KOPT-K1 (cell line): ENCODE results near the gene SFN.

ENCODE experiments used
- H3K27ac ChIP-seq: fragments of 200-600 bp; sonication (generic); 2 replicates; pipeline ENCODE4 v1.5.1; 2016; ENCODE audit warnings: antibody characterized with exemption, mild to moderate bottlenecking, low read depth, low read length; ENCODE audit not compliant: poor library complexity, severe bottlenecking
- H3K36me3 ChIP-seq: fragments of 200-600 bp; sonication (generic); 2 replicates; pipeline ENCODE4 v1.5.1; 2017; ENCODE audit warnings: antibody characterized with exemption, mild to moderate bottlenecking, low read length, moderate library complexity; ENCODE audit not compliant: insufficient read depth
- H3K9me3 ChIP-seq: fragments of 200-600 bp; sonication (generic); 2 replicates; pipeline ENCODE4 v1.5.1; 2017; ENCODE audit warnings: antibody characterized with exemption, low read length, mild to moderate bottlenecking; ENCODE audit not compliant: insufficient read depth, poor library complexity, severe bottlenecking

The SFN gene

DNA sequence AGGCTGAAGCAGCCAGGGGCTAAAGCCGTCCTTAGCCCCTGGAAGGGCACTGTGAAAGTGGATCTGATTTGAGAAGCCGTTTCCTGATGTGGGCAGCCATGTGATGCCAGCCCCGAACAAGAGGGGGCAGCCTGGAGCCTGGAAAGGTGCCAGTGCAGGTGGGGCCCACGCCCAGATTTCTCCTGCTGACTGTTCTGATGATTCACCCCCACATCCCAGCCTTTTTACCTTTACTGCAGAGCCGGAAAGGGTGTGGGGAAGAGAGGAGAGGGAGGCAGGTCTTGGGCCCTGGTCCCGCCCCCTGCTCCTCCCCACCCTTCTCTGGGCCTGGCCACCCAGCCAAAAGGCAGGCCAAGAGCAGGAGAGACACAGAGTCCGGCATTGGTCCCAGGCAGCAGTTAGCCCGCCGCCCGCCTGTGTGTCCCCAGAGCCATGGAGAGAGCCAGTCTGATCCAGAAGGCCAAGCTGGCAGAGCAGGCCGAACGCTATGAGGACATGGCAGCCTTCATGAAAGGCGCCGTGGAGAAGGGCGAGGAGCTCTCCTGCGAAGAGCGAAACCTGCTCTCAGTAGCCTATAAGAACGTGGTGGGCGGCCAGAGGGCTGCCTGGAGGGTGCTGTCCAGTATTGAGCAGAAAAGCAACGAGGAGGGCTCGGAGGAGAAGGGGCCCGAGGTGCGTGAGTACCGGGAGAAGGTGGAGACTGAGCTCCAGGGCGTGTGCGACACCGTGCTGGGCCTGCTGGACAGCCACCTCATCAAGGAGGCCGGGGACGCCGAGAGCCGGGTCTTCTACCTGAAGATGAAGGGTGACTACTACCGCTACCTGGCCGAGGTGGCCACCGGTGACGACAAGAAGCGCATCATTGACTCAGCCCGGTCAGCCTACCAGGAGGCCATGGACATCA is at the start of gene SFN:
Gene SFN, plus strand, starts transcription at position 369 of the 904 bp plus-strand sequence. Its CDS starts 64 bp downstream, at position 433.
- H3K36me3 ChIP-seq, result no peaks in the 10 kb centered on the region
- H3K9me3 ChIP-seq, result no peaks in the 10 kb centered on the region
- H3K27ac ChIP-seq, result peak within 1 kb of the TSS; percentile 99

DNA sequence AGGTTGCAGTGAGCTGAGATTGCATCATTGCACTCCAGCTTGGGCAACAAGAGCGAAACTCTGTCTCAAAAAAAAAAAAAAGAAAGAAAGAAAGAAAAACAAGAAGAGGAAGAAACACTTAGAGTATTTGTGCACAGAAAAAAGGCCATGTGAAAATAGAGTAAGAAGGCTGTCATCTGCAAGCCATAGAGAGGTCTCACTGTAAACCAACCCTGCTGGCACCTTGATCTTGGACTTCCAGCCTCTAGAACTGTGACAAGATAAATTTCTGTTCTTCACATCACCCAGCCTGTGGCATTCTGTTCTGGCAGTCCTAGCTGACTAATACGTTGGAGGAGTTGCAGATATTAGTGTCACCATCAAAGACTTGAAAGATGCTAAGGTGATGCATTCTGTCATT is 48.6 kb upstream of the SFN start:
- no peaks in the 10 kb centered on the region for H3K9me3 ChIP-seq
- H3K36me3 ChIP-seq, result no peaks in the 10 kb centered on the region
- no peak overlapping the region for H3K27ac ChIP-seq

DNA sequence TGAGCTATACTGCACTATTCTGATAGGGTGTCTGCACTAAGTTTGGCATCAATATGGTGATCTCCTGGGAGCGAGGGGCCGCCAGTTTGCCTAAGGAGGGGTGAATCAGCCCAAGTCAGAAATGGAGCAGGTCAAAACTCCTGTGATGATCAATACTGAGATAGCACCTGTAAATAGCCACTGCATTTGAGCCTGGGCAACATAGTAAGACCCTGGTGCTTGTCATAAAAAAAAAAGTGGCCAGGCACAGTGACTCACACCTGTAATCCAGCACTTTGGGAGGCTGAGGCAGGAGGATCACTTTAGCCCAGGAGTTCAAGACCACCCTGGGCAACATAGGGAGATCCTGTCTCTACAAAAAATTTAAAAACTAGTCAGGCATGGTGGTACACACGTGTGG is 48.1 kb upstream of the SFN start:
- Histone ChIP-seq H3K36me3 (no peaks in the 10 kb centered on the region), H3K9me3 (no peaks in the 10 kb centered on the region), H3K27ac (no peak overlapping the region)

DNA sequence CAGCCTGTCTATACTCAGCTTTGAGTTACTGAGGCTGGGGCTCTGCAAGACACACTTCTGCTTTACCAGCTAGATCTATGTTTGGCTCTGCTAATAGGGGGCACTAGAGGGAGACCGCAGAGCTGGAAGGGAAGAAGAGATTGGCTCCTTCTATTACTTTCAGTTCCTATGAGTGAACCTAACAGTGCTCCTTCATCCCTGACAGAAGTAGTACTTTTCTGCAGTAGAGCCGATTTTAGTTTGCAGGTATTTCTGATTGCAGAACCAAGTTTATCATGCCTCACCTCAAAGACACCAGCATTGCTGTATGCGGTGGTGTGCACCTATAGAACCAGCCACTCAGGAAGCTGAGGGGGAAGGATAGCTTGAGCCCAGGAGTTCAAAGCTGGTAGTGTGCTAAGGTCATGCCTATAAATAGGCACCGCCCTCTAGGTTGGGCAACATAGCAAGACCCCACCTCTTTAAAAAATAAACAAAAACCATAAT is 42.1 kb upstream of the SFN start:
- Histone ChIP-seq H3K27ac (peak overlapping the region; percentile 45), H3K9me3 (no peaks in the 10 kb centered on the region), H3K36me3 (no peaks in the 10 kb centered on the region)

DNA sequence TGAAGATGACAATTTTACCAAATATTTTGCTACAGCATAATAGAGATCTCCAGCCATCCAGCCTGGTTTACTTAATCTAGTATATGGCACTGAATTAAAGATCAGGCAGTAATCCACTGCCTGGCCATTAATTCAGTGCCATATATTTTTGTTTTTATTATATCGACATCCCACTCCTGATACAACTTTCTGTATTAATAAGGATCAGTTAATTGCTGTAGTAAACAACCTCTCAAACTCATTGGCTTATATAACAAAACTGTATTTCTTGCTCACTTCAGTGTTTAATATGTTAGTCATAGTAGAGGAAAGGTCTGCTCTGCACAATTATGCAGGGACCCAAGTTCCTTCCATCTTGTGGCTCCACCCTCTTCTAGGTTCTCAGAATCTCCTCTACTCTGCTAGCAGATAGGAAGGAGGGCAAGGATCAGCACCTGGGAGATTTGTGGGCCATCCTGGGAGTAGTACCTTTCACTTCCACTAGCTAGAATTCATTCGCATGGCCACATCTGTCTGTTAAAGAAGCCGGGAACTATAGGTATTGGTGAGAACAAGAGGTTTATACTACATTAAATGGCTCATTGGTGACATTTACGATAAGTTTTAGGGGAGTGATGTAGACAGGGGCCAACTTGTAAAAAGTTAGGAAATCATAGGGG is 40.1 kb upstream of the SFN start:
- Histone ChIP-seq H3K36me3 (no peaks in the 10 kb centered on the region), H3K27ac (no peak overlapping the region), H3K9me3 (no peaks in the 10 kb centered on the region)

GRCh38 chr1:26824731-26825130 is 38.2 kb upstream of the SFN start:
- peaks cover 11% of the 10 kb centered on the region; the same call in 1 of the 2 replicates for H3K36me3 ChIP-seq
- H3K27ac ChIP-seq, result no peak overlapping the region
- no peaks in the 10 kb centered on the region for H3K9me3 ChIP-seq

DNA sequence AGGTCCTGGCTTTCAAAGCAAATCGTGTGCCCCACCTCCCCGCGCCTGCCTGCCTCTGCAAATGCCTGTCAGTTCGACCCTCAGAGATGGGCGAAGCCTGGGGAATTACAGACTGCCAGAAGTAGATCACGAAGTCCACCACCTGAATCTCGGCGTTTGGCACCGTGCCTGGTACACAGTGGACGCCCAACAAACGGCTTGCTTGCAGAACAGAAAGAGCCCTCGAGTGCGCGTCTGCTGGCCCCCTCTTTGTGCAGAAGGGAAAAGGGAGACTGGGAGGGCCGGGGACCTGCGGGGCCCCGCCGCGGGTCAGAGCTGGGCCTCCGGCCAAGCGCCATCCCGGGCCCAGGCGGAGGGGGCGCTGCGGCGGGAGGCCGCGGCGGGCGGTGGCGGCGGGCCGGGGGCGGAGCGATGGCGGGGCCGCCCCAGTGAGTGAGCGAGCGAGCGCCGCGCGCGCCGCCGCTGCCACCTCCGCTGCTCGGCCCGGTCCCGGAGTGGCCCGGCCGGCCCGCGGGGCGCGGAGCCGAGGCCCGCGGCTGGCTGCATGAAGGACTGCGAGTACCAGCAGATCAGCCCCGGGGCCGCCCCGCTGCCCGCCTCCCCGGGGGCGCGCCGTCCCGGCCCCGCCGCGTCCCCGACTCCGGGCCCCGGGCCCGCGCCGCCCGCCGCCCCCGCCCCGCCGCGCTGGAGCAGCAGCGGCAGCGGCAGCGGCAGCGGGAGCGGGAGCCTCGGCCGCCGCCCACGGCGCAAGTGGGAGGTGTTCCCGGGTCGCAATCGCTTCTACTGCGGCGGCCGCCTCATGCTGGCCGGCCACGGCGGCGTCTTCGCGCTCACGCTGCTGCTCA is 36.5 kb upstream of the SFN start, which contains the start of gene ZDHHC18:
Gene ZDHHC18, plus strand, starts transcription at position 428 of the 845 bp plus-strand sequence. Its CDS starts 117 bp downstream, at position 545.
- peaks cover 17% of the 10 kb centered on the region; the same call in 1 of the 2 replicates for H3K36me3 ChIP-seq
- peak within 1 kb of the TSS; percentile 65 for H3K27ac ChIP-seq

GRCh38 chr1:26827106-26827604 is 35.8 kb upstream of the SFN start:
- Histone ChIP-seq H3K27ac (peak overlapping the region; percentile 65), H3K9me3 (no peaks in the 10 kb centered on the region), H3K36me3 (peaks cover 24% of the 10 kb centered on the region)

More for the DNA sequence above, 36.5 kb upstream of the SFN start, which contains the start of gene ZDHHC18:
- H3K9me3 ChIP-seq, result no peaks in the 10 kb centered on the region

DNA sequence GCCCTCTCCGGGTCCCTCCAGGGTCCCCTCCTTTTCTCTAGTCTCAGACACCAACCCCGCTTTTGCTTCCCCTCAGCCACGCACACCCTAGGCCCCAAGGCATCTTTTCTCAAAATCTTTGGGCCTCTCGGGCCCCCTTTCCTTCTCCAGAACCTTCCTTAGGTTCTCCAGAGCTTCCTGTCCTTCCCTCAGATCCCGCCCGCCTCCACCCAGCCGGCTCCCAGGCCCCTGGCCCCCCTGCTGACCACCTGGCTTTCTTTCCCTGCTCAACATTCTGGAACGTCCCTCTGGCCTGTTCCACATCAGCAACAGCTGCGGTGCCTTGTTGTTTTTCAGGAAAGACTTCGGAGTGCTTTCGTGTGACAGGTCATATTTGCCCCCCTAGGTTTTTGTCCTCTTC is 35.3 kb upstream of the SFN start:
- peak overlapping the region; percentile 65 for H3K27ac ChIP-seq
- peaks cover 29% of the 10 kb centered on the region for H3K36me3 ChIP-seq
- no peaks in the 10 kb centered on the region for H3K9me3 ChIP-seq

DNA sequence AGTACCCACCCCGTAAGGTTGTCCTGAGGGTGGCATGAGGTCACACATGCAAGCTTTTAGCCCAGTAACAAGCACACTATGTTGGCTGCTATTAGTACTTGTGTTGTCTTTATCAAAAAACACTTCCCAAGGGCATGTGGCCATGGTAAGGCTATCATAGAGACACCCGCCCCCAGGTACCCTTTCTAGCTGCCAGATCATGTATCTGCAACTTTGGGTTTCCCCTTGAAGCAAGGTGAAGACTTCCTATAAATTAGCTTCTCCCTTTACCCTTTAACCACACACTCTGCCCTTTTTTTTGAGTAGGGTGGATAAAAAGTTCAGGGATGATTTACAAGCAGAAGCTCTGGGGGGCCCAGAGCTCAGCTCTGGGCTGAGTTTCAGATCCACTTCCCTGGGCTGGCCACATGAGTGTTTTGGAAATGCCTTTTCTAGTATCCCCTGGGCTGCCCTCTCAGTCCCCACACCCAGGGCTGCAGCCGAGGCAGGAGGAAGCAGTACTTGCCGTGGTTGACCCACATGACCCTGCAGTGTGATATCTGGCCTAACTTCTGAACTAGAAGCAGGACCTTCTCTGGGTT is 34.4 kb upstream of the SFN start:
- H3K27ac ChIP-seq, result no peak overlapping the region
- H3K36me3 ChIP-seq, result peaks cover 36% of the 10 kb centered on the region
- no peaks in the 10 kb centered on the region for H3K9me3 ChIP-seq

DNA sequence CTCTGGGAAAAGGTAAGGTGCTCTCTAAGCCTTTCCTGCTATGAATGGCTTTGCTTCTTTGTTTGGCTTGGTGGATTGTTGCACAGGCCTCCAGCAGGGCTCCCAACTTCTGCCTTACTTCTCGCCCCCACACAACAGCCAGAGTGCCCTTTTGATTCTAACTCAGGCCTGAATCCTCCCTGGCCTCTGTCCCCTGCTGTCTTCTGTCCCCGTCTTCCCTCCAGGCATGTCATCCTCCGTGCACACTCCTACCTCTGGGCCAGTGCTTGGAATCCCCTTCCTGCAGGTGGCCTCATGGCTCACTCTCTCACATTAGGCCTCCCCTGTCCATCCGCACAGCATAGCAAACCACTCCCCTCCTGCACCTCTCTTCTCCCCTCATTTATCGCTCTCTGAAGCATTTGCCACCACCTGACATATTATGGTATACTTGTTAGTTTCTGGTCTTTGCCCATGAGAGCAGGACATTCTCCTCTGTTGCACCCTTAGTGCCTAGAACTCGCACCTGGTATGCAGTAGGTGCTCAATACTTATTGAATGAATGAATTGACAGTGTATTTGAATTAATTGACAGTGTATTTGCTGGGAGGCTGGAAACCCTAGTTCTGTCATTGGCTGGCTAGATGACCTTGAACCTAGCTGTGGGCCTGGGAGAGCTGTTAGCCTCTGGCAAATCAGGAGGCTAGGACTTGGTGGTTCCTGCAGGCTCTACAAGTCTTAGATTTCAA is 33.6 kb upstream of the SFN start:
- Histone ChIP-seq H3K36me3 (peaks cover 42% of the 10 kb centered on the region), H3K27ac (no peak overlapping the region), H3K9me3 (no peaks in the 10 kb centered on the region)

- no peaks in the 10 kb centered on the region for H3K9me3 ChIP-seq
- peaks cover 59% of the 10 kb centered on the region for H3K36me3 ChIP-seq
- no peak overlapping the region for H3K27ac ChIP-seq
Observed at GRCh38 chr1:26831059-26831458, 31.9 kb upstream of the SFN start.

DNA sequence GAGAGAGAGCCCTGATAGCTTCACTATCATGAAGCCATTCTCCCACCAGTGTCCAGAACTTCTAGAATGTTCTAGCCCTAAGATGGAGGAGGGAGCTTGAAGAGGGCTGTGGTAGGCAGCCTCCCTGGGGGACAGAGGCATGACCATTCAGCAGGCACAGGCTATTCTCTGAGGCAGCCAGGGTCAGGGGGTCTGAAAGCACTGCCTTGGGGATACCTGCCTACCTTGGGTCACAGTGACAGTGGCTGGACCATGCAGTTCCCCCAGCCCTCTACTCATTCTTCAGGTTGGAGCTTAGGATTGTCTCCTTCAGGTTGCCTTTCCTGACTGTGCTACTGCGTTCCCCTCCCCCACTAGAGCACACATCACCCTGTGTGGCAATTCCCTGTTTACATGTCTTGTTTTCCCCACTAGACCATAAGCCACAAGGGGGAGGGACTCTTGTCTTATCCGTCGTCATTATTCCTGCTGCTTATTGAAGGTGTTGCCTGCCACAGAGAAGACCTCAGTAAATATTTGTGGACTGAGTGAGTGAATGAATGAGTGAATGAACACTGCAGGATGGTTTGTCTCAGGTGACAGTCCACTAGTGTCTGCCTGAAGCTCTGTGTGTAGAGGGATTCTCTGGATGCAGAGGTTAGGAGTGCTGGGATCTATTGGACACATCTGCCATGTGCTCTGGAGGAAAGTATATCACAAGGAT is 31.3 kb upstream of the SFN start:
- H3K9me3 ChIP-seq, result no peaks in the 10 kb centered on the region
- no peak overlapping the region for H3K27ac ChIP-seq
- peaks cover 62% of the 10 kb centered on the region for H3K36me3 ChIP-seq
